NCI-H1436 treated with DMSO at 0.1 percent for 48 hours (cell line): ENCODE data around the gene TTBK1.

ENCODE experiments used
- DNase-seq: peaks from one replicate; lab custom pipeline; 2025; lab: John Stamatoyannopoulos, UW

Gene TTBK1

DNA sequence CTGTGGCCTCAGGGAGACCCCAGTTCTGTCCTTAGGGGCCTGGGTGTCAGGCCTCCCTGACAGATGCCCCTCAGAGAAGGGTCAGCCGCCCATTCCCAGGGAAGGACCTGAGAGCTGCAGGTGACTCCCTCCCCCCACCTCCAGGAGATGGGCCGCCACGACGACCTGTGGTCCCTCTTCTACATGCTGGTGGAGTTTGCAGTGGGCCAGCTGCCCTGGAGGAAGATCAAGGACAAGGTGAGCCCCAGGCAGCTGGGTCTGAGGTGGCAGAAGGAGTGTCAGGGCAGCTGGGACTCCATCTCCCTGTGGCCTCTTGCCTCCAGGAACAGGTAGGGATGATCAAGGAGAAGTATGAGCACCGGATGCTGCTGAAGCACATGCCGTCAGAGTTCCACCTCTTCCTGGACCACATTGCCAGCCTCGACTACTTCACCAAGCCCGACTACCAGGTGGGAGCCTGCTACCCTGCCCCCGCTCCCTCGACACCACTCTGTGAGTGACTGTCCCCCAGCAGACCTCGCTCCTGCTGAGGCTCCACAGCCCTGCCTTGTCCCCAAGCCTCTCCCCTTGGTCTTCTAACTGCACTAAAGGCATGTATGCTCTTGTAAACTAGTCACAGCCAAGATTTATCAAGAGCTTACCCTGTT lies 12.2 kb downstream of the TTBK1 start:
- no peak for DNase-seq

DNA sequence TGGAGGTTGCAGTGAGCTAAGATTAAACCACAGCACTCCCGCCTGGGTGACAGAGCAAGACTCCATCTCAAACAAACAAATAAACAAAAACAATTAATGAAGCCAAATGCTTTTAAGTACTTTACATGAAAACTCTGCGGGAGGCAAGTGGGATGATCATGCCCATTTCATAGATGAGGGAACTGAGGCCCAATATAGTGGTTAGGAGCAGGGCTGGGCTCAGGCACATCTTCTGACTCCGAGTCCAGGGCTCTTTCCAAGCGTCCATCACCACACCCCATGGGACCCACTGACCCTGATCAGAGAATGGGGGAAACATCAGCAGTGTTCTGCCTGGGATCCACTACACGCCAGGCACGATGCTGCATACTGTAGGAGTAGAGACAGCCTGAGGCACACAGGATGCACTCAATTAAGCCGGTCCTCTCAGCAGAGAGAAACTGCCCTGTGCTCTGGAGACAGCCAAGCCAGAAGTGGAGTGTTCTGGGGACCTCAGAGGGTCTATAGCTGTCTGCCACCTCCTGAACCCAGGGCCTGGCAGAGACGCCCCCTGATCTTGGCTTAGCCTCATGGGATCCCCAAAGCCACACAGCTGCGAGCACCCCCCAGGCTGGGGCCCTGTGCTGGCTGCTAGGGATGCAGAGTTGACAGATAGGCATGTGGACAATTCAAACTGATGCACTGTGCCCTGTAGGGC lies 13.5 kb downstream of the TTBK1 start:
- no peak for DNase-seq

DNA sequence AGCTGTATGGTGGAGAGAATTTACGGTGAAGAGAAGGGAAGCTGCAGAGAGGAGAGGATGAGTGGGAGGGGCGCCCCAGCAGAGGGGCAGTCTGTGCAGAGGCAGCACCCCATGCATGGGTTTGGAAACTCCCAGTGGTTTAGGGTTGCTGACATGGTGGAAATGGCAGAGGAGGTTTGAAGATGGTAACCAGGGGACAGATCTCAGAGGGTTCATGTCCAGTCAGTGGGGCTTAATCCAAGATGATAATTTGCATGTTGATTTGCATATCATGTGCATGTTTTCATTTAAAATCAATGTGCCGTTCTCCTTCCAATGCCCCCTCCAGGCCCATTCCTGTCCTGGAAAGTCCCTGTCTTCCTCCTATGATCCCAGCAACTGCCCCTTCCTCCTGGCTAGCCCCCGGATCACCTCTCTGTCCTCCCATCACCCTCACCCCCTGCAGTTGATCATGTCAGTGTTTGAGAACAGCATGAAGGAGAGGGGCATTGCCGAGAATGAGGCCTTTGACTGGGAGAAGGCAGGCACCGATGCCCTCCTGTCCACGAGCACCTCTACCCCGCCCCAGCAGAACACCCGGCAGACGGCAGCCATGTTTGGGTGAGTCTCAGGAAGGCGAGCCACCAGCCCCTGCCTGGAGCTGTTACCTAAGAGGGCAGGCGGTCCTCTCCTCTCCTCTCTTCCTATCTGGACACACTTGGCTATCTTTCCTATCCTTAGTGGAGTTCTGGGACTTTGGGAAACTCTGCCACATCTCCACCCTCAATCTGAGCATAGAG lies 14.3 kb downstream of the TTBK1 start:
- DNase-seq, result no peak

DNA sequence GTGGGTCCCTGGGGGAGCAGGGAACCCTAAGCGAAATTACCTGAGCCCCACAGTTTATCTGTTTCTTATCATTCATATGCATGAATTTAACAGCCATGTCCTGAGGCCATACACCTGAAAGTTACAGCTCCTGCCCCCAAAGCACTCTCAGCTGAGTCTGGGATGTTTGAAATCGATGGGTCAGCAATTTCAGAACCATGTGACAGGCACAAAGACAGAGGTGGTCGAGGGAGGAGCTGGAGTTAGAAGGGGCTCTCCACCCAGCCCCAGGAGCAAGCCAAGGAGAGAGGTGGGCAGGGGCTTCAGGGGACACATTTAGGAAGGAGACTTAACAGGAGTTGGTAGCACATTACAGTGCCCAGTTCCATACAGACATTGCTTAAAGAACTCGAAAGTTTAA lies 14.9 kb downstream of the TTBK1 start:
- no peak for DNase-seq

DNA sequence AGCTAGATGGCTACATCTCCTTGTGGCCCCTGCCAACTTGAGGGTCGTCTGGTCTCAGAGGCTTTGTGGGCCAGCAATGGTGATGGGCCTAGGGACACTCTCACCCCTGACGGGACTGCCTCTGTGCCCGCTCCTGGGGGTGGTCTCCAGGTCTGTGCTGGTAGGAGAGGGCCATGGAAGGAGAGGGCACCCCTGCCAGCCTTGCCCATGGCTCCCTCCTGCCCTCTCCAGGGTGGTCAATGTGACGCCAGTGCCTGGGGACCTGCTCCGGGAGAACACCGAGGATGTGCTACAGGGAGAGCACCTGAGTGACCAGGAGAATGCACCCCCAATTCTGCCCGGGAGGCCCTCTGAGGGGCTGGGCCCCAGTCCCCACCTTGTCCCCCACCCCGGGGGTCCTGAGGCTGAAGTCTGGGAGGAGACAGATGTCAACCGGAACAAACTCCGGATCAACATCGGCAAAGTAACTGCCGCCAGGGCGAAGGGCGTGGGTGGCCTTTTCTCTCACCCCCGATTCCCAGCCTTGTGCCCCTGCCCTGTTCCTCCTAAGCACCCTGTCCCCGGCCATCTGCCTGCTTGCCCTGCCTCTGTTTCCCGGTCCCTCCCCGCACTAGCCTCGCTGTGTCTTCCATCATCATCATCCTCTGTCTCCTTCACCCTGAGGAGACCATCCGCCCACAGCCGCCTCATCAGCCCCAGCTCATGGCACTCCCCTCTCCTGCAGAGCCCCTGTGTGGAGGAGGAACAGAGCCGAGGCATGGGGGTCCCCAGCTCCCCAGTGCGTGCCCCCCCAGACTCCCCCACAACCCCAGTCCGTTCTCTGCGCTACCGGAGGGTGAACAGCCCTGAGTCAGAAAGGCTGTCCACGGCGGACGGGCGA lies 15.8 kb downstream of the TTBK1 start:
- DNase-seq, result no peak

DNA sequence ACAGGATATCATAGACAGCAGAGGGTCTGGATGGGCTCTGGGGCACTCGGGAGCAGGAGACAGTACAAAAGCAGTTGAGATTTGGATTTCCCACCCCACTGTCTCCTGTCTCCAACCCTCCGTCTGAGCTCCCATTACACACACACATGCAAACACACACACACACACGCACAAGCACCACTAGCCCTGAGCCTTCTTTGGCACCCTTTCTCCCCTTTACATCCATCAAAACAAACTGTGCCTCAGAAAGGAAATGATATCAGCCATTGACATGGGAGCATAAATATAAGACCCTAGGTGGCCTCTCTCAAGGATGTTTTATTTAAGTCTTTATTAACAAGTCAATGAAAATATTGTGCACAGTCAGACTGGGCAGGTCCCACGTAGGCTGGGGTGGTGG lies 17.5 kb downstream of the TTBK1 start:
- DNase-seq, result no peak

DNA sequence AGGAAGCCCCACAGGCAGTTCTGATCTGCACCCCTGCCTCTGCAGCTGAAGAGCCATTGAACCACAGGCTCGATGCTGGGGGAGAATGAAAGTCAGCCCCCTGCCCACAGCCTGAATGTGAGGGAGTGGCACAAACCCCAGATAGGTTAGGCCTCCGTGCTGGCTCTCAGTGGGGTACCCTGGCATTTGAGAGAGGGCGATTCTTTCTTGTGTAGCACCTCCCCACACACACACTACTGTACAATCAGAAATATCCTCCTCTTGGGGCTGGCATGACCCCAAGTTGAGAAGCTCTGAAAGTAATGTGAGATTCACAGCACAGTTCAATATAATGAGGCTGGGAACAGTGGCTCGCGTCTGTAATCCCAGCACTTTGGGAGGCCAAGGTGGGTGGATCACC lies 17.9 kb downstream of the TTBK1 start:
- DNase-seq, result no peak

DNA sequence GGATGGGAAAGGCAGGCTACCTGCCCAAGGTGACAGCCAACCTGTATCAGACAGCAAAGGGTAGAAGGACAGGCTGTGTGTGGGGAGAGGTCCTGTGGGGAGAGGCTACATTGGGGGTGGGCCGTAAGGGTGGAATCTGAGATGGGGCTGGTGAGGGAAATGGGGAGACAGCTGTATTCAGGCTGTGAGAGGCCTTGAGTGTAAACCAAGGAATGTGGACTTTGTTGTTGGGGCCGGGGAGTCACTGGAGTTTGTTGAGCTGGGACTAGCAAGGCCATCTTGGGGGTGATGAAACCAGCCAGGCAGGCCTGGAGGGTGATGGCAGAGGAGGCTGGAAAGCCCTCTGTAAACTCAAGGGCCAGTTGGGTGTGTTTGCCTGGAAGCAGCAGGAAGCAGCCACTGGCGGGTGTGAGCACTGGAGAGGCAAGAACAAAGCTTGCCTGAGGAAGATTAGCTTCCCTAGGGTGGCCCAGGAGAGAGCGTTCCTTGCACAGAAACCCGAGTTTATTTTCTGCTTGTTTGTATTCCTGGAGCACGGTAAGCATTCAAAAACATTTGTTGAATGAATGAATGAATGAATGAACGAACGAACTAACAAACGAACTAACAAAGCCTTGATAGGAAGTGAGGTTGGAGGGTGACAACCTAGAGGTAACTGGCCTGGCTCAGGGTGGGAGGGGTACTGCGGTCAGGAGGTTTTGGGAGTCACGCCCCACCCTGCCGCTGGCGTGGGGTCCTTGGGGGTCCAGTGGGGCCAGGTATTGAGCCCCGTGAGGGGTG lies 18.9 kb downstream of the TTBK1 start:
- DNase-seq, result no peak

DNA sequence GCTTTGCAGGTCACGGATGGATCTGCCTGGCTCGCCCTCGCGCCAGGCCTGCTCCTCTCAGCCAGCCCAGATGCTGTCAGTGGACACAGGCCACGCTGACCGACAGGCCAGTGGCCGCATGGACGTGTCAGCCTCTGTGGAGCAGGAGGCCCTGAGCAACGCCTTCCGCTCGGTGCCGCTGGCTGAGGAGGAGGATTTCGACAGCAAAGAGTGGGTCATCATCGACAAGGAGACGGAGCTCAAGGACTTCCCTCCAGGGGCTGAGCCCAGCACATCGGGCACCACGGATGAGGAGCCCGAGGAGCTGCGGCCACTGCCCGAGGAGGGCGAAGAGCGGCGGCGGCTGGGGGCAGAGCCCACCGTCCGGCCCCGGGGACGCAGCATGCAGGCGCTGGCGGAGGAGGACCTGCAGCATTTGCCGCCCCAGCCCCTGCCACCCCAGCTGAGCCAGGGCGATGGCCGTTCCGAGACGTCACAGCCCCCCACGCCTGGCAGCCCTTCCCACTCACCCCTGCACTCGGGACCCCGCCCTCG lies 19.6 kb downstream of the TTBK1 start:
- DNase-seq, result no peak

DNA sequence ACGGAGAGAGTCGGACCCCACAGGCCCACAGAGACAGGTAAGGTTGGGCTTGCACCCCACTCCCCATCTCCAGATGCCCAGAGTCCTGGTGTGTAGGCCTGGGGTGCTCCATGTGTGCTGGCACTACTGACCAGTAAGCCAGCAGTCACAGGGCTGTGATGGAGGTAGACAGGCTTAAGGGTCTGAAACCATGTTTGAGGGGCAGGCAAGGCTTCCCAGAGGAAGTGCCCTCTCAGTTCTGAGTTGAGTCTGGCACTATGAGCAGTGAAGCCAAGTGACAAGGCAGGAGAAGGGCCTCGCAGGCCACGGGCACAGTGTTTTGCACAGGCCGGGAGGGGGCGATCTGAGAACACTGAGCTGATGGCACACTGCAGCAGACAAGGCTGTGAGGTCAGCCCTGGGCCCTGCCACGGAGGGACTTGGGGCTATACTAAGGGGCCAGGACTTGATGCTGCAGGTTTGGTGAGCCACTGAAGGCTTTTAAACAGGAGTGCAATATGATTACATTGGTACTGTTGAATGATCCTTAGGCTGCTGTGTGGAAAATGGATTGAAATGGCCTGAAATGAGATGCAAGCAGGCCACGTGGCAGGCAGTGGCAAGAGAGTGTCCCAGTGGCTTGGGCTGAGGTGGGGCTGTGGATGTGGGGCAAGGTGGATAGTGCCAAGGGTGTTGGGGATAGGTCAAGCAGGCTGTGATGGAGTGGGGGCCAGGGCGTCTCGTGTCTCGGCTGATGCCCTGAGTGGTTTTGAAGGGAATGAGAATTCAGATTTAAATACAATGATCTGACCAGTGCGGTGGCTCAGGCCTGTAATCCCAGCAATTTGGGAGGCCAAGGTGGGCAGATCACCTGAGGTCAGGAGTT lies 20.3 kb downstream of the TTBK1 start:
- DNase-seq, result no peak

DNA sequence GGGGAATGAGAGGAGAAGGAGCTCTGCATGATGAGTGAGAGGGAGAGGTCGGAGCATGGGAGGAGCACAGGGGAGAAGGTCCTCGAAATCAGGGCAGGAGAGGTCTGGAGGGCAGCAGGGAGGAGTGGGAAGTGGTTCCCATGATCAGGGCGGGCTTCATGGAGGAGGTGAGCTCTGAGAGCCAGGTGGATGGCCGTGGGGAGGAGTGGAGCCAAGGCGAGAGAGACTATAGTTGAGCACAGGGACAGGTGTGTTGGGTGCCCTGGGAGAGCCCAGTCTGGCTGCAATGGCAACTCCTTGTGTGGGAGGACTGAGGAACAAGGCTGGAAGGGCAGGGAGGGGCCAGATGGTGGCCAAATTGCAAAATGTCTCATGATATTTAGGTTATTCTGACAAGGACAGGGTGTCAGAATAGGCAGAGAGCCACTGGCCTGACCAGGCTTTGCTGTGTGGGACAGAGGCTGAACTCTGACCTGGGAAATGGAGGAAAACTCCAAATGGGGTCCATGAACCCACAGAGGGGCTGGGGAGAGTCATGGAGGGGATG lies 21.4 kb downstream of the TTBK1 start:
- no peak for DNase-seq

DNA sequence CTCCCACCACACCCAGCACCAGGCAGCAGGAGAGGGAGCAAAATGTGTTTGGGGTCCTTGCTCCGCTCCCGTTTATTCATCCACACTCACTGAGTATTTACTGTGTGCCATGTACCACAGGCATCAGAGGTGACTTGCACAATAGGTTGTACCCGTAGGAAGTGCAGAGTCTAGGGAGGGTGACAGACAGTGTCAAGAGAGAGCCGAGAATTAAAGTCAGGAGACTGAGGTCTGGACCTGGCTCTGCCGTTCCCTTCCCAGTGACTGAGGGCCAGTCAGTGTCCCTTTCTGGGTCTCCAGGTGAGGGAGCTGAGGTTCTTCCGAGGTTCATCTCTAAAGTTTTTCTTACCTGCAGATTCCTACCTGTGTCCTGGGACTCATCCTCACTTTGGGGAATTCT lies 22.3 kb downstream of the TTBK1 start:
- no peak for DNase-seq

DNA sequence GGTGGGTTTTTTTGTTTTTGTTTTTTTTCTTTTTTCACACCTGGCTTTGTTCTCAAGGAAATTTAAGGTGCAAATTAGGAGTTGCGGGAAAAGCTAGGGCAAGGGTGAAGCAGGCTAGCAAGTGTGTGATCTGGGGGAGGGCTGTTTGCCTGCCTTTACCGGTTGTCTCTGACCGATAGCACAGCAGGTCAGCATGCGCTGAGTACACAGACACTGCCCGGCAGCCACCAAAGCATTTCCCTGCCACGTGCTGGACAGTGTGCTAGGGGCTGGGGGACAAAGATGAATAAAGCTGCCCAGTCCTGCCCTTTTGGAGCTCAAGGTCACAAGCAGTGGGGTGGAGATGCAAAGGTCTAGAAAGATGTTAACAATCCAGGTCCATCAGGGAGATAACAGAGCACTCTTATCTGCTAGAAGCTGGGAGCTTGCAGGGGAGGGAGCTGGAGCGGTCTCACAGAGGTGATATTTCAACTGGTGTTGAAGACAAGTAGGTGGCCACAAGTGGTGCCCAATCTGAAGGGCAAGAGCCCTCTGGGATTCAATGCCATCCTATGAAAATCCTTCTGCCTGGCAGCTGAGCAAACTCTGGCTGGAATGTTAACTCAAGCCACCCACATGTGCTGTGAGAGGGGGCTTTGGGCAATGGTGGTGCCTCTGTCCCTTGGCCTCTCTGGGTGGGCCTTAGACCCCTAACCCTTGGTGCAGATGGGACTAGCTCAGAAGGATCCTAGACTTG lies 24.5 kb downstream of the TTBK1 start:
- no peak for DNase-seq

DNA sequence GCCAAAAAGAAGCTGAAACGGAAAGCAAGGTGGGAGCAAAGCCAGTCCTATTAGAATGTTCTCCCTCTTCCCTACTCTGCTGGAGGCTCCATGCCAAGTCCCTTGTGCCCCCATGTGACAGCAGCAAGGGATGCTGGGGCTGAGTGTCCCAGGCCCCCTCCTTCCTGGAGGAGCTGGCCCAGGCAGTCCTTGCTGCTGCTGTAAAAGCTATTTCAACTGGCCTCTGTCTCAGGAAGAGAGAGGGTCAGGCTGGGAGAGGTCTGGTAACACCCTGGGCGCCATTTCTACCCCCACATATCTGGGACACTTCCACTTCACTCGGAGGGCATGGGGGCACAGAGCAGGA lies 25.0 kb downstream of the TTBK1 start:
- DNase-seq, result no peak

DNA sequence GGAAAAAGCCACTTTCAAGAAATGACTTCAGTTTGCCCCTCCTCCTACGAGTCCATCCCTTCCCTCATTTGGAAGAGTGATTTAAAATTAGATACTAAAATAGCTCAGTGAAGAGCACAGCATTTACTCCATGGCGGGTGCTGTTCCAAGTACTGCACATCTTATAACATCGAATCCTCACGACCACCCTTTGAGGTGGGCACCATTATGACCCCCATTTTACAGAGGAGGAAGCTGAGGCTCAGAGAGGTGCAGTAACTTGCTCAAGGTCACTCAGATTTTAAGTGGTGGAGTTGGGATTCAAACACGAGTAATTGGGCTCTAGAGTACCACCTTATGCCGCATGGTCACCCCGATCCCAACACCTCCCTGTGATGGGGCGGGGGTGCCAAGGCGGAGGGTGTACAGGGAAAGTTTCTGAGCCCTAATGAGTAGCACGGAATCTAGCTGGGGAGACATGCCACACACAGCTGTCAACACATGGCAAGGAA lies 25.5 kb downstream of the TTBK1 start:
- DNase-seq, result no peak

DNA sequence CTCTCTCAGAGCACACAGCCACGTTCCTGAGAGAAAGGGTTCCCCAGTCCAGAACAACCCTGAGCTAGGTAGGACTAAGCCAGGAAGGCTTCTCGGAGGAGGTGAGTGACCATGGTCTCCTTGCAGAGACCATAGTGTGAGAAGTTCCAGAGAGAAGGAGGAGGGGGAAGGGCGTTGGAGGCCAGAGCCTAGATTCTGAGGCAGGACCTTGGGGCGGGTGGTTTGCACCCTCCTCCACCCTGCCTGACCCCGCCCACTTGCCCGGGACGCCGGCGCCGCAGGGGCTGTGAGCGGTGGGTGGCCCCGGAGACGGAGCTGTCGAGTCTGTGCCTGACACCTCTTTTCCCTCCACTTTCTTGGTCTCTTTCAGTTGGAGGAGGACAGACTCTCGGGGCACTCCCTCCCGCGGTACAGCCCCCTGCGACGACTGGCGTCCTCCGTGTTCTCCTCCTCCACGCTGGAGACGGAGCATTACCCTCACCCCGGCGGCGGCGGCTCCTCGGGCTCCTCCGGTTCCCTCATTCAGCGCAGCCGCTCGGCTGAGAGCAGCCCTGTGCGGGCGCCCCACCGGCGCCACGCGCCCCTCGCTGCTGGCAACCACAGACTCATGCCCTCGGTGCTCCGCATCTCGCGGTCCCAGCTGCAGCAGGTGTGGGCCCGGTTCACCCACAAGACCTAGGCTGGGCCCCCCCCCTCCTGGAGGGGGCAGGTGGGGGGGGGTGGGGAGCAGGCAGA lies 26.2 kb downstream of the TTBK1 start:
- no peak for DNase-seq

DNA sequence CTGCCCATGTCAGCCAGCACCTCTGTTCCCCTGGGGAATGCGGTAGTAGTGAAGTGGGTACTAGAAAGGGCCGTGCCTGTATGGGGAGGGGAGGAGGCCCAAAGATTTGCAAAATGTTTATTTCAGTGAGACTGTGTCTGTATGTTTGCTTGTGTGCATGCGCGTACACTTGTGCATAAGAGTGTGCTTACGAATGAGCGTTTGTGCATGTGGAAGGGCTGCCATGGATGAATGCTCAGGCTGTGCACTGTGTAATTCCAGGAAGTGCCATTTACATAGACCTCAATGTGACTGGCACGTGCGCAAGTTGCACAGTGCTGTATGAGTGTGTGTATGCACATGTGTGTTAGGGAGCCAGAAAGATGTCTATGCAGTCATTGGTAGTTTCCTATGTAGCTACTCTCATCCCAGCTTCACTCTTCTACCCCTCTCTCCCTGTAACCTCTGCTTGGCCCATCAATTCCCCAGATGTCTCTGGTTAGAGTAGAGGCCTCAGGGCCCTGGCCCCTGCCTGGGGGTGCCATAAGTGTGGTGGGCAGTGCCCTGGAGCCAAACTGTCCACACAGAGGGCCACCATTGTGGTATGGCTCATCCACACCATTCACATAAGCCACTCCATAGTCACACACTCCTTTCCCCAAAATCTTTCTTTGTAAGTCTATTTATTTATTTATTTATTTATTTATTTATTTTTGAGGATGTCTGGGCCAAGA lies 28.0 kb downstream of the TTBK1 start:
- no peak for DNase-seq

DNA sequence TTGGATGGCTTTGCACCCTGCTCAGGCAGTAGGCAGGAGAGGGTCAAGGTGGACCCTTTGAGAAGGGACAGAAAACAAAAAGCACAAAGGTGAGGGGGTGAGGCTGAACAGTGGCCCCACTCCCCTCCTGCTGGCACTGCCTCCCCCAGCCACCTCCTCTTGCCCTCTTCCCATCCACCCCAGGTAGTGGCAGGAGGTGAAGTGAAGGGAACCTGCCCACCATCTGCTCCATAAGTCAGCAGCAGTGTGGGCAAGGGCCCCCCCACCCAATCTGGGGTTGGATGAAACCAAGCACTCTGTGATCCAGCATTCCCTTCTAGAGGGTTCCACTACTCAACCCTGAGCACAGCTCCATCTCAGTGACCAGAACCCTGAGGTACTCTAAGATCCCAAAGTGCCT lies 28.7 kb downstream of the TTBK1 start:
- DNase-seq, result no peak
